Breast epithelium (tissue), 4 donors: ENCODE data around the gene BCAT1. TPM values are rescaled to one million over a fixed set of nuclear protein-coding genes. Genes with fewer than 3 reads are reported as not detected.

Experiments used
- DNase-seq, 2 donors: peaks; one replicate each; pipeline ENCODE4 v3.0.0-alpha.2; 2019; ENCODE audit warnings: low spot score in 2 of 2
- H3K27ac ChIP-seq, 2 donors: fragments of 200-600 bp; sonication (generic) in 1 of 2; one replicate each; pipeline ENCODE4 v1.5.1; 2016 to 2019; ENCODE audit warnings: mild to moderate bottlenecking in 1 of 2
- H3K27me3 ChIP-seq, 2 donors: fragments of 200-600 bp; sonication (generic) in 1 of 2; one replicate each; pipeline versions ENCODE4 v1.5.1 to v1.6.0; 2017 to 2019; ENCODE audit warnings: control low read depth in 1 of 2, mild to moderate bottlenecking in 1 of 2
- H3K36me3 ChIP-seq: fragments of 200-600 bp; one replicate; pipeline ENCODE4 v1.5.1; 2019
- H3K4me1 ChIP-seq, 2 donors: fragments of 200-600 bp; sonication (generic); one replicate each; pipeline ENCODE4 v1.5.1; 2016 to 2019; ENCODE audit warnings: control low read depth in 1 of 2
- H3K4me3 ChIP-seq, 3 donors: fragments of 200-600 bp; sonication (generic); 1 replicate in 2 of 3; 2 replicates in 1 of 3; pipeline ENCODE4 v1.5.1; 2016 to 2019; ENCODE audit warnings: mild to moderate bottlenecking in 3 of 3, moderate library complexity in 2 of 3
- H3K9me3 ChIP-seq, 2 donors: fragments of 200-600 bp; sonication (generic) in 1 of 2; one replicate each; pipeline ENCODE4 v1.5.1; 2016 to 2019; ENCODE audit warnings: control low read depth in 1 of 2
- CTCF ChIP-seq, 3 donors: fragments of 450-650 bp; IDR thresholded peaks; one replicate each; pipeline ENCODE4 v1.5.1; 2016 to 2017; ENCODE audit warnings: antibody characterized with exemption in 3 of 3, mild to moderate bottlenecking in 3 of 3, moderate library complexity in 3 of 3
- POLR2A ChIP-seq: fragments of 450-650 bp; IDR thresholded peaks from one replicate; pipeline ENCODE4 v1.6.1; 2016; ENCODE audit warnings: antibody characterized with exemption, mild to moderate bottlenecking, moderate library complexity
- POLR2AphosphoS5 ChIP-seq, 3 donors: sonication (generic); formaldehyde crosslinking; IDR thresholded peaks; one replicate each; pipeline ENCODE4 v1.6.1; 2017; ENCODE audit warnings: antibody characterized with exemption in 3 of 3
- intact Hi-C: fragments of 100-400 bp; cut with DNase I; formaldehyde crosslinking; loops from one replicate; pipeline ENCODE4 v1.15.1; 2023; ENCODE audit warnings: low total_unique reads
- total RNA-seq, 3 donors: library from RNA; depleted of rRNA; stranded (reverse); fragments of >200 nt; gene quantifications; one replicate each; pipeline ENCODE4 v1.1.0, GENCODE V29; 2016

BCAT1 gene
- total RNA-seq, 3 donors from 2014 or later, result 8.8 to 35.8 (median 12.1) TPM

DNA sequence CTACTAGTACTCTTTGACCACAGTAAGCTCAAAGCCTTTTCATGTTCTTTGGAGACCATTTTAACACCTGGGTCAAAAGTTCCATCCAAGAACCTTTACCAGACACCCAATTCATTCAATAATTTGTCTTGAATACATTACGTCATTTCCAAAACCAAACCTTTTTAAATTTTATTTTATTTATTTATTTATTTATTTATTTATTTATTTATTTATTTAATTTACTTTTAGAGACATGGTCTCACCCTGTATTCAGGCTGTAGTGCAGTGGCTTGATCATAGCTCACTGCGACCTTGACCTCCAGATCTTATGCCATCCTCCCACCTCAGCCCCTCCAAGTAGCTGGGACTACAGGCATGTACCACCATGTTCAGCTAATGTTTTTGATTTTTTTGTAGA lies 113.5 kb downstream of the BCAT1 start:
- Histone ChIP-seq H3K4me1 (no peaks in the 10 kb centered on the region), H3K9me3 (no peaks in the 10 kb centered on the region), H3K4me3 (no peak overlapping the region), H3K27me3 (no peaks in the 10 kb centered on the region), H3K27ac (no peak overlapping the region), H3K36me3 (no peaks in the 10 kb centered on the region)
- no peak for DNase-seq
- TF ChIP-seq POLR2A, result no peak
- TF ChIP-seq CTCF (IDR thresholded peaks at IDR 0.05), result no peak
- no peak for TF ChIP-seq POLR2AphosphoS5 (IDR thresholded peaks at IDR 0.05)
- intact Hi-C loops, result no loop called here

DNA sequence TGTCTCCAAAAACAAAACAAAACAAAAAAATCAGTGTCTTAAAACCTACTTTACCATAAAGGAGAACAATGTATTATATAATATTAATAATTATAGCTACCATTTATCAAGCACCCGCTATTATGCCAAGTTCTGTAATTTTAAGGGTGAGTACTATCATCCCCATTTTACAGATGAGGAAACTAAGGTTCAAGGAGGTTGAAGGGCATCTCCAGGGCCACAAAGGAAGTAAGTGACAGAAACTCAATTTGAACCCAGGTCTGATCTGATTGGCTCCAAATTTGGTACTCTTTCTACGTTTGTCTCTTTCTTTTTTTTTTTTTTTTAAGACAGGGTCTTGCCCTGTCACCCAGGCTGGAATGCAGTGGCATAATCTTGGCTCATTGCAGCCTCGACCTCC lies 115.4 kb downstream of the BCAT1 start:
- no peaks in the 10 kb centered on the region for H3K9me3 ChIP-seq
- no peaks in the 10 kb centered on the region for H3K36me3 ChIP-seq
- H3K27me3 ChIP-seq, result no peaks in the 10 kb centered on the region
- H3K4me1 ChIP-seq, result no peaks in the 10 kb centered on the region
- DNase-seq, result no peak
- intact Hi-C loops, result no loop called here
- TF ChIP-seq CTCF (IDR thresholded peaks at IDR 0.05), result no peak
- no peak for TF ChIP-seq POLR2AphosphoS5 (IDR thresholded peaks at IDR 0.05)
- no peak for TF ChIP-seq POLR2A
- no peak overlapping the region for H3K4me3 ChIP-seq
- no peak overlapping the region for H3K27ac ChIP-seq

GRCh38 chr12:24823808-24824515 lies 124.9 kb downstream of the BCAT1 start:
- H3K27ac ChIP-seq, result no peak overlapping the region
- H3K4me1 ChIP-seq, result no peaks in the 10 kb centered on the region
- no peaks in the 10 kb centered on the region for H3K36me3 ChIP-seq
- H3K27me3 ChIP-seq, result no peaks in the 10 kb centered on the region
- no peak for DNase-seq
- H3K9me3 ChIP-seq, result no peaks in the 10 kb centered on the region
- no peak overlapping the region for H3K4me3 ChIP-seq
- TF ChIP-seq POLR2AphosphoS5 (IDR thresholded peaks at IDR 0.05), result no peak
- intact Hi-C loops, result no loop called here

DNA sequence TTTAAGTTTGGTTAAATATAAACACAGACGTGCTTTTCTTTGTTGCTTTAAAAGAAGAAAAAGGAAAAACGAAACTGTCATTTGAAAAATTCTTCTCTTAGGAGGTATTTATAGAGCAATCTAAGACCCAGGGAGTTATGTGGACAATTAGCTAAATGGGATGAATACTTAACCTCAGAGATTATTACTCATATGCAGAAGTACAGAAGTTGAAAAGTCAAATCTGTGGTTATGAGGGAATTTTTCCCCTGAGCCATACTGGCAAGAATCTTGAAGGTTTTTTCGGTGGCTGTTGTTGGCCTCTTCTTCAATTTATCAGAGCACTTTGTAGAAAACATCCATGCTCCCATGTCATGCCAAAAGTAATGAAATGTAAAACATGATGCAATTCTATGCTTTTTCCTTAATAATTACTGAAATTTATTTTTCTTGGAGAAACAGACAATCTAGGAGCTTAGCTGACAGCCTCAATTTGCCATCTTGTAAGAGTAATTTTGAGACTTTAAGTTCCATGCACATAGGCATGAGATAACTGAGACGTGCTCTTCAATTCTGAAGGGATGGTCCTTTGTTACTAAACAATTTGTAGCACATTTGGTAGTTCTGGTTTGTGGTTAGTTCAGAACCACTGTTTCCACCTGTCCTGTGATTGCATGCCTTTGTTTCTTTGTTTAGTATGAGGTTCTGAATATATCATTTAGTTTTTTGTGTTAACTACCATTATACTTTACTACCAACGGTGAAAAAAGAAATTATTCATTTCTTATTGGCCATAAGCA lies 126.6 kb downstream of the BCAT1 start:
- intact Hi-C loops, result no loop called here
- Histone ChIP-seq H3K27ac (no peak overlapping the region), H3K36me3 (no peaks in the 10 kb centered on the region), H3K4me1 (no peaks in the 10 kb centered on the region), H3K27me3 (no peaks in the 10 kb centered on the region), H3K4me3 (no peak overlapping the region), H3K9me3 (no peaks in the 10 kb centered on the region)
- TF ChIP-seq CTCF (IDR thresholded peaks at IDR 0.05), result no peak
- no peak for TF ChIP-seq POLR2AphosphoS5 (IDR thresholded peaks at IDR 0.05)
- TF ChIP-seq POLR2A, result no peak
- DNase-seq, result no peak

GRCh38 chr12:24821691-24822090 lies 127.2 kb downstream of the BCAT1 start:
- no peak overlapping the region for H3K4me3 ChIP-seq
- H3K27me3 ChIP-seq, result no peaks in the 10 kb centered on the region
- no peaks in the 10 kb centered on the region for H3K4me1 ChIP-seq
- H3K36me3 ChIP-seq, result no peaks in the 10 kb centered on the region
- H3K9me3 ChIP-seq, result no peaks in the 10 kb centered on the region
- no peak for DNase-seq
- no peak for TF ChIP-seq POLR2AphosphoS5 (IDR thresholded peaks at IDR 0.05)
- TF ChIP-seq CTCF (IDR thresholded peaks at IDR 0.05), result no peak
- TF ChIP-seq POLR2A, result no peak
- H3K27ac ChIP-seq, result no peak overlapping the region
- intact Hi-C loops, result no loop called here
